Neuron (in vitro differentiated cells): ENCODE data around the gene TNFRSF8.

Experiments
- H2AFZ ChIP-seq: one replicate; pipeline ENCODE4 v1.6.1; 2013; ENCODE audit warnings: low read depth, mild to moderate bottlenecking, inconsistent platforms, low read length, moderate library complexity
- H3K27me3 ChIP-seq: one replicate; pipeline ENCODE4 v1.6.1; 2013; ENCODE audit warnings: low read length; ENCODE audit not compliant: insufficient read depth
- H3K36me3 ChIP-seq: one replicate; pipeline ENCODE4 v1.6.1; 2013; ENCODE audit warnings: low read length; ENCODE audit not compliant: insufficient read depth
- H3K4me1 ChIP-seq: one replicate; pipeline ENCODE4 v1.6.1; 2013; ENCODE audit warnings: low read length; ENCODE audit not compliant: insufficient read depth
- H3K4me3 ChIP-seq: 2 replicates; pipeline ENCODE4 v1.5.1; 2013; ENCODE audit warnings: mild to moderate bottlenecking, low read length, moderate library complexity
- H3K9me3 ChIP-seq: one replicate; pipeline ENCODE4 v1.6.1; 2013; ENCODE audit warnings: low read length

Gene TNFRSF8

GRCh38 chr1:12151465-12151864 lies 88.4 kb downstream of the TNFRSF8 start:
- no peak overlapping the region for H3K4me3 ChIP-seq
- no peak overlapping the region for H2AFZ ChIP-seq
- no peaks in the 10 kb centered on the region for H3K36me3 ChIP-seq
- peaks cover 7% of the 10 kb centered on the region for H3K4me1 ChIP-seq
- no peaks in the 10 kb centered on the region for H3K9me3 ChIP-seq
- H3K27me3 ChIP-seq, result no peaks in the 10 kb centered on the region

GRCh38 chr1:12152113-12152891 lies 89.2 kb downstream of the TNFRSF8 start:
- Histone ChIP-seq H3K4me3 (no peak overlapping the region), H3K27me3 (no peaks in the 10 kb centered on the region), H3K9me3 (no peaks in the 10 kb centered on the region), H3K36me3 (no peaks in the 10 kb centered on the region), H3K4me1 (peaks cover under 1% of the 10 kb centered on the region), H2AFZ (no peak overlapping the region)

DNA sequence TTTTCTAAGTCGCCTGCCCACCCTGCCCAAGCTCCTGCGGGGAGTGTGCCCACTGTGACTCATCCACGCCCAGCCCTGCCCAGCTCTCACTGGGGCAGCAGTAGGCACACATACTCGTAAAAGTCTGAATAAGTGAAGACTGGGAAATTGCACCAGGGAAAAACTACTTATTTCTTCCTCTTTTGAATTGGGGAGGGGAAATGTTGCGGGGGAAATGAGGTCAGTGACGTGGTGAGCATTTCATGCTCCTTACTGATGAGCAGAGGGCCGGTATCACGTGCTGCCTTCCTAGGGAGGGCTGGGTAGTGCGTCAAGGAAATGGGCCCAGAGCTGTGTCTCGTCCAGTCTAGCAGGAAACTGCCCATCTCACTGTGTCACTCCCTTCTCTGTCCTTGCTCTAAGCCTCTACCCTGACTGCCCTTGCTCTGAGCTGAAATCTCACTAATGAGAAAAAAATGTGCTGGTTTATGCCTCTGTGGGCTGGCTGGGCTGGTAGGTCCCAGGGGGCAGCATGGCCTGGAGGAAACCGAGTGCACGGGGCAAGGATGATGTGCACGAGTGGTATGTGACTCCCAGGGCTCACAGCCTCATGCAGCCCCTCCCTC lies 90.2 kb downstream of the TNFRSF8 start:
- H3K4me1 ChIP-seq, result peaks cover 8% of the 10 kb centered on the region
- H3K4me3 ChIP-seq, result no peak overlapping the region
- no peaks in the 10 kb centered on the region for H3K9me3 ChIP-seq
- H2AFZ ChIP-seq, result no peak overlapping the region
- H3K36me3 ChIP-seq, result no peaks in the 10 kb centered on the region
- H3K27me3 ChIP-seq, result no peaks in the 10 kb centered on the region

DNA sequence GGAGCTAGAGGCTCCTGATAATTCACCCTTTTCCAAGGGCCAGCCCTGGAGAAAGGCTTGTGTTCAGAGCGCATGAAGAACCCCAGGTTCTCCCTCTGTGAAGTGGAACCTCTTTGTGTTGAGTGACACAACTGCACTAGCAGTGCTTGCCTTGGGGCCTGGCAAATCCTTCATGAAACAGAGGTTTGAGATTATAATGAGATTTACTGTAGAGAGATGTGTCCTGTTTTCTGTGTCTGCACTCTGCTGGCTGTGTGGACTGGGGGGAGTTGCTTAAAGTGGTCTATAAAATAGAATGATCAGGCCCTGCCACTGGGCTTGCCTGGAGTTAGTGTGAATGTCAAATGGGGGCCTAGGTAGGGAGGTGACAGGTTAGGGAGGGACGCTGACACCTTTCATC lies 92.2 kb downstream of the TNFRSF8 start:
- Histone ChIP-seq H3K4me3 (no peak overlapping the region), H3K36me3 (no peaks in the 10 kb centered on the region), H3K9me3 (no peaks in the 10 kb centered on the region), H2AFZ (no peak overlapping the region), H3K4me1 (peaks cover 15% of the 10 kb centered on the region), H3K27me3 (no peaks in the 10 kb centered on the region)

DNA sequence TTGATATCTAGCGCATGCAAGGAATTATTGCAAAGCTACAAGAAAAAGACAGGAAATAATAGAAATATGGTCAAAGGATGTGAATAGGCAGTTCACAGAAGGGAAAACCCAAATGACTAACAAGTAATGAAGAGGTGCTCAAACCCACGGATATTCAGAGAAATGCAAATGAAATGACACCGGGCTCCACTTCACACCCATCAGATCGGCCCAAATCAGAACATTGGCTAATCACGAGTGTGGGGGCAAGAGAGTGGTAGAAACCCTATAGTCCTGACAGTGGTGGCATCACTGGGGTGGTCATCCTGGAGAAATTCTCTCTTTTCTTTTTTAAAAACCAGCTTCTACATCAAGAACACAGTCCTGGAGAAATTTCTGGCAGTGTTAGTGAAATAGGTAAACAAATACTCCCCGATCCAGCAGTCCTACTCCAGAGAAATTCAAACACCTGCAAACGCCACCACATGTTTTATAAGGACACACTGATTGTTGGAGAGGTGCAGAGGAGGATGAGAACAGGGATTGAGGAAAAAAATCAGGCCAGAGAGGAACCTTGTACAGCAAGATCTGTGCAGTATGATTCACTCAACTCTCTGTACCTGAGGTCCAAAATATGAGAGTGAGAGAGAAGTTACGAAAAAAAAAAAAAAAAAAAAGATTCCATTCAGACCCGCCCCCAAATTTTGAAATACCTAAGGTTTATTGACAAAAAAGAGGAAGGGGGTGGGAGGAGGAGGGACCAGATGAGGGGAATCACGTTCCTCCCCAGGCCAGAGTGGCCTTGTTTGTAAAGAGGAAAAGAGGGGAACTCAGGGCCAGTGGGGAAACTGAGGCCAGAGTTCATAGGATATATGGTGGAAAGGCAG lies 94.5 kb downstream of the TNFRSF8 start:
- no peaks in the 10 kb centered on the region for H3K27me3 ChIP-seq
- no peak overlapping the region for H3K4me3 ChIP-seq
- H3K9me3 ChIP-seq, result no peaks in the 10 kb centered on the region
- H2AFZ ChIP-seq, result no peak overlapping the region
- H3K36me3 ChIP-seq, result no peaks in the 10 kb centered on the region
- H3K4me1 ChIP-seq, result peaks cover 15% of the 10 kb centered on the region

DNA sequence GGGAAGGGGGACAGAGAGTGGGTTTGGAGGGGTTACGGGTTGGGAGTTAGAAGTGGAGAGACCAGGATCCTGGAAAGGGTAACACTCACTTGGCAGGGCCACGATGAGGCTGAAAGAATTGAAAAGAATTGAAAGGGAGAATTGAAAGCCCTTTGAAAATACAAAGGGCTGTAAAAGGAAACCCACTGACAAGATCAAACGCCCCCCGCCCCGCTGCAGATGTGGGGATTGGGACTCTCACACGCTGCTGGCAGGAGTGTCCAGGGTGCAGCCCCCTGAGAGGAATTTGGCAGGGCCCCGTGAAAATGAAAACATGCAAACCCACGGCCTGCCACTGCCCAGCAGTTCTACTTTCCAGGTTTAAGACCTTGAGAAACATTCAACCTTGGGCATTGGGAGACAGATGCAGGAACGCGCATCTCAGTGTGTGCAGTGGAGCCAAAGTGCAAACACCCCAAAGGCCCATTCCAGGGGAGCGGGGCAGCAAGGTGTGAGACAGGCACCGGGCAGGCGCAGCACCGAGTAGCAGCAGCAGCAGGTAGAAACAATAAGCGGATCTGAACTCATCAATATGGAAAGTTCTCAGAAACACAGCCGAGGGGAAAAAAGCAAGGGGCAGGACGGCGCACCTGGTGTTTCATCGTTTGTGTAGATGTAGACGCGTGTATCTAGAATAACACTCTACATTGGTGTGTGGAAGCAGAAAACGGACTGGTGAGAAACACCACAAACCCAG lies 95.4 kb downstream of the TNFRSF8 start:
- H3K27me3 ChIP-seq, result peaks cover 2% of the 10 kb centered on the region
- H2AFZ ChIP-seq, result no peak overlapping the region
- H3K36me3 ChIP-seq, result no peaks in the 10 kb centered on the region
- peaks cover 15% of the 10 kb centered on the region for H3K4me1 ChIP-seq
- H3K9me3 ChIP-seq, result no peaks in the 10 kb centered on the region
- H3K4me3 ChIP-seq, result no peak overlapping the region

- H3K27me3 ChIP-seq, result peaks cover 7% of the 10 kb centered on the region
- no peak overlapping the region for H2AFZ ChIP-seq
- H3K36me3 ChIP-seq, result no peaks in the 10 kb centered on the region
- H3K4me3 ChIP-seq, result no peak overlapping the region
- H3K4me1 ChIP-seq, result peaks cover 15% of the 10 kb centered on the region
- no peaks in the 10 kb centered on the region for H3K9me3 ChIP-seq
These were observed 96.7 kb downstream of the TNFRSF8 start for GRCh38 chr1:12159816-12160215.

DNA sequence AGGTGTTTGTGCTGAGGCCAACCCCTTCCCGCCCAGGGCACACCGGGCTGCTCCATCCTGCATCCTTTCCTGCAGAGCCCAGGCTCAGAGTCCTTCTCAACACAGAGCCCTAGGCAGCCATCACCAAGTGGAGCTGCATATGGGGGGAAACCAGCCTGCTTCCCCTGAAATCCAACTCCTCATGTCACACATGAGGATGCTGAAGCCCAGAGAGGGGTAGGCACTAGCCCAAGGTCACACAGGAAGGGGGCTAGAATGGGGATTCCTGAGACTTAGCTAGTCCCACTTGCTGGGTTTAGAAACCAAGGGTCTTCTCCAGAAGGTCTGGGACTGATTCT lies 98.2 kb downstream of the TNFRSF8 start:
- H3K4me1 ChIP-seq, result peaks cover 15% of the 10 kb centered on the region
- H3K27me3 ChIP-seq, result peaks cover 14% of the 10 kb centered on the region
- H2AFZ ChIP-seq, result no peak overlapping the region
- H3K4me3 ChIP-seq, result no peak overlapping the region
- H3K36me3 ChIP-seq, result no peaks in the 10 kb centered on the region
- H3K9me3 ChIP-seq, result no peaks in the 10 kb centered on the region

DNA sequence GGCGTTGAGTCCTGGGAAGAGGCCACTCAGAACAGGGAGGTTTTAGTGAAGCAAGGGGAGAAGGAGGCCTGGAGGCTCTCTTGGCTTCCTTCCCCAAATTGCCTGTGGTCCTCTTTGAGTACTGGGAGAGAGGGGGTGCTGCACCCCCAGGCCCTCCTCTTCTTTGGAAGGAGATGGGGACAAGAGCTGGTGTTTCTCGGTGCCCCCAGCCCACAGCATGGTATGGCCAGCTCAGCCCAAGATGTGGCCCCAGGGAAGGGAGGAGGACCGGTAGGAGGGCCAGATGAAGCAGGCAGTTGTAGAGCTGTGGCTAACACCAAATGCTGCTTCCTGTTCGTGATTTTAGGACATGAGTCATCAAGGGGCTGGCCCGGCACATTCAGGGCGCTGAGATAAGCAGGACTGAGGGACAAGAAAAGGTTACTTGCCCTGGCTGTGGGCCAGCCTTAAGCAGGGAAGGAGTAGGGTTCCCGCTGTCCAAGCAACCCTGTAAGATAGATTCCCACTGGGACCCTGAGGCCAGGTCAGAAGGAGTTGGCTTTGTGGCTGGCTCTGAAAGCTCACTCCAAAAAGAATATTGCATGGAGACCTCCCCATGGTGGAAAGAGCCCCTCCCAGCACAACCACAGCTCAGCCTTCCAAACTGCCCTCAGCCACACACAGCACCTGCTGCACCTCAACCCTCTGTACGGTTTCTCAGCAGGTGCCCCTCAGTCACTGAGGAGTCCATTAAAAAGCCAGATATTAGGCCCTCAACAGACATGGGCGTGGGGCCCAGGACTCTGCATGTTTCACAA lies 98.8 kb downstream of the TNFRSF8 start:
- Histone ChIP-seq H3K4me1 (peaks cover 15% of the 10 kb centered on the region), H3K36me3 (no peaks in the 10 kb centered on the region), H3K9me3 (no peaks in the 10 kb centered on the region), H2AFZ (no peak overlapping the region), H3K27me3 (peaks cover 18% of the 10 kb centered on the region), H3K4me3 (no peak overlapping the region)

- peaks cover 12% of the 10 kb centered on the region for H3K4me1 ChIP-seq
- no peaks in the 10 kb centered on the region for H3K9me3 ChIP-seq
- no peak overlapping the region for H3K4me3 ChIP-seq
- H3K27me3 ChIP-seq, result peaks cover 22% of the 10 kb centered on the region
- no peaks in the 10 kb centered on the region for H3K36me3 ChIP-seq
- no peak overlapping the region for H2AFZ ChIP-seq
These were observed 99.5 kb downstream of the TNFRSF8 start for GRCh38 chr1:12162459-12163137.

GRCh38 chr1:12163210-12163609 lies 100.1 kb downstream of the TNFRSF8 start:
- Histone ChIP-seq H3K9me3 (no peaks in the 10 kb centered on the region), H3K36me3 (no peaks in the 10 kb centered on the region), H2AFZ (no peak overlapping the region), H3K4me1 (peaks cover 8% of the 10 kb centered on the region), H3K27me3 (peaks cover 28% of the 10 kb centered on the region), H3K4me3 (no peak overlapping the region)

- Histone ChIP-seq H3K36me3 (no peaks in the 10 kb centered on the region), H3K4me1 (peaks cover 4% of the 10 kb centered on the region), H3K4me3 (no peak overlapping the region), H2AFZ (no peak overlapping the region), H3K9me3 (no peaks in the 10 kb centered on the region), H3K27me3 (peaks cover 35% of the 10 kb centered on the region)
These were observed 101.1 kb downstream of the TNFRSF8 start for GRCh38 chr1:12164210-12164609.
